ENCODE measurements around the gene AKIRIN2. TPM values are rescaled to one million over a fixed set of nuclear protein-coding genes. Genes with fewer than 3 reads are reported as not detected.

Gene AKIRIN2
- total and polyA plus RNA-seq, 2 of the 13 experiments (the other 11 are each of a cell fraction or from before 2014, with no cell fraction given), result 15.6 to 23.4 TPM

- no peak for TF ChIP-seq ZNF318 (CRISPR knock-in tag; IDR thresholded peaks at IDR 0.05)
- TF ChIP-seq ZNF891 (CRISPR knock-in tag; IDR thresholded peaks at IDR 0.05), result no peak
- no peak for TF ChIP-seq HNF4A (CRISPR knock-in tag; IDR thresholded peaks at IDR 0.05)
- no peak for TF ChIP-seq MEIS2 (CRISPR knock-in tag; IDR thresholded peaks at IDR 0.05)
- TF ChIP-seq MLXIP (CRISPR knock-in tag; IDR thresholded peaks at IDR 0.05; ENCODE audit: borderline replicate concordance), result no peak
- no peak for TF ChIP-seq PBX3 (CRISPR knock-in tag; IDR thresholded peaks at IDR 0.05; ENCODE audit: borderline replicate concordance)
- no peak for TF ChIP-seq ZUFSP (CRISPR knock-in tag; IDR thresholded peaks at IDR 0.05; ENCODE audit: borderline replicate concordance)
- no peak for TF ChIP-seq ONECUT2 (CRISPR knock-in tag; IDR thresholded peaks at IDR 0.05)
- TF ChIP-seq CAMTA2 (CRISPR knock-in tag; IDR thresholded peaks at IDR 0.05; ENCODE audit: borderline replicate concordance), result no peak
- TF ChIP-seq YEATS4 (CRISPR knock-in tag; IDR thresholded peaks at IDR 0.05; ENCODE audit: borderline replicate concordance), result no peak
- TF ChIP-seq RBM22 (optimal IDR thresholded peaks at IDR 0.05; ENCODE audit: low read length), result no peak
- TF ChIP-seq ATF3 (CRISPR knock-in tag; IDR thresholded peaks at IDR 0.05), result peak; percentile 64; the same call in 1 of the 2 replicates
- TF ChIP-seq TOE1 (CRISPR knock-in tag; IDR thresholded peaks at IDR 0.05), result no peak
Measured at GRCh38 chr6:87723170-87724078, 21.4 kb upstream of the AKIRIN2 start (continued).
